HG03432 (cell line): ENCODE results near the gene TNIK.
"Not testable (repeated sequence)": the region's sequence is repeated elsewhere in the genome, so short reads cannot be mapped to it uniquely, and the experiment has no call there.

ENCODE experiments used
- ATAC-seq: cut with Tn5 transposase; IDR thresholded peaks from one replicate; pipeline ENCODE4 v1.9.1; 2021; ENCODE audit warnings: mild to moderate bottlenecking, moderate library complexity; ENCODE audit not compliant: unreplicated experiment

TNIK gene

DNA sequence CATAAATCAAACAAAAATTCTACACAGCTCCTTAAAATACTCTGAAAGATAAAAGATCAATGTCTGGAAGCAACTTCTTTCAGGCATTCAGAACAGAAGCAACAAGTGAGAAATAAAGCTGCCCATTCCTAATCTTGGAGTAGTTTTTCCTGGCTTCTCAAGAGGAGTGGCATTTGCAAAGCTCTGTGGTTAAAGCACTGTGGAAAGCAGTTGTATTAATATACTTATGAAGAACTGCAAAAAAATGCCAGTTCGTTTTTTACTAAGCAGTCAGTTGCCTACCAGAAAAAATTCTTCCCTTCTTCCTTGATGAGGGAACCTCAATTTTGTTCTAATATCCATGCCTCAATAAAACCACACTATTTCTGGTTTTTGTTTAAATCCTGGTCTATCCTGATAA is 197.8 kb downstream of the TNIK start:
- ATAC-seq, result no peak

DNA sequence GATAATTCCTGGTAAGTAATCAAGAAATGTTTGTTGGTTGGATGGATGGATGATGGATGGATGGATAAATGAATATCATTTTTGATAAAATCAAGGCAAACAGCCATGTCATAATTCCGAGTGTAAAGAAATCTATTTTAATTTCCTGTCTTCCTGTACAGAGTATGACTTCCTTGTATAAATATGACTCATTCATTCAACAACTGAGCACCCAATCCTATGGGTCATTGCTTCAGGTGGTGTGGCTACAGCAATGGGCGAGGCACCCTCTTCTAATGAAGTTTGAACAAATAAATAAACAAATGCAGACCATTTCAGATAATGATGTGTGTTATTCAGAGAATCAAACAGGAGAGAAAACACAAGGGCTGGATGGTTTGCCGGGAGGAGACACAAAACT is 198.7 kb downstream of the TNIK start:
- ATAC-seq, result no peak

DNA sequence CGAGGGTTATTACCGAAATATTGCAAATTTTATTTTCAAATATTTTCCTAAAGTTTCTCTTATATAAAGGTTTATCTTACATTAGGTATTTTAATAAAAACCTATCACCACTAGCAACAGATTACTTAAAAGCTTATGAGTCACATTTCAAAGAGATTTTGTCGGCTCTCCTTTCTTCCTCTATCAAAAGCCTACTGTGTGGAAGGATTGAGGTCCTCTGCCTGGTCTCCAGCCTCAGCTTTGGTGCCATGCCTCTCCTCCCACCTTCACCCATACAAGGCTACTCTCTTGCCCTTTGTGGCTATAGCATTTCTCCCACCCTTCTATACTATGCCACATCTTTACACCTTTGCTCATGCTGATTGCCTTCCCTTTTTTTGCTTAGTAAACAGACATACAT is 199.3 kb downstream of the TNIK start:
- ATAC-seq, result no peak

DNA sequence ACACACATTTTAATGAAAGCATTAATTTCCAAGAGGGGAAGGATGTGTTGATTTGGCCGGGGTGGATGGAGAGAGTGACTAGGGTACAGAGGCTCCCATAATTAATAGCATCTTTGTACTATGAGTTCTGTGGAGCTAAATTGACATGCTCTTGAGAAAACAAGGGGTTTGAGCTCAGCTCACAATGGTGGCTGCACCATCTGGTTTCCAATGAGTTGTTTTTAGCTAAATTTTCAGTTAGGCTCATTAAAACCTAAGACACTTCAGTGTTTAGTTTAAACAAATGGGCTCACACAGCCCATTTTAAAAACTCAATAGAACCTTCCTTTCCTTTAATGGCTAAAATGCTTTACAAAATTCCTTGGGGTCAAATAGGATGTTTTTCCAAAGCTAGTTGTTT is 199.7 kb downstream of the TNIK start:
- ATAC-seq, result no peak

DNA sequence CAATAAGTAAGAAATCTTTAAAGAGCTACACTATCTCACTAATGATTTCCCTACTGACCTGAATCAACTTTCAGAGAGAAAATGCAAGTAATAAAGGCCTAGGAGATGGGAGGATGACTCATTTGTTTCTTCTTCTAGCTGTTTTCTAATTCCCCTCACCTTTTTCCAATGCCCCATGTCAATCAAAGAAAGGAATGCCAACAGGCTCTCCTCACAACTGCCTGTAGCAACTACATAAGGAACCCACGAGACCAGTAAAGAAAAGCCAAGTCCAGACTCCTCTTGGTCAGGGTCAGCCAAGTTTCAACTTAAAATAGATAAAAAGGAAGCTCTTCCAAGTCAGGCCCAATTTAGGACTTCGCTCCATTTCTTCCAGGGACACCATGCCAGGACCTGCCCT is 201.9 kb downstream of the TNIK start:
- no peak for ATAC-seq

DNA sequence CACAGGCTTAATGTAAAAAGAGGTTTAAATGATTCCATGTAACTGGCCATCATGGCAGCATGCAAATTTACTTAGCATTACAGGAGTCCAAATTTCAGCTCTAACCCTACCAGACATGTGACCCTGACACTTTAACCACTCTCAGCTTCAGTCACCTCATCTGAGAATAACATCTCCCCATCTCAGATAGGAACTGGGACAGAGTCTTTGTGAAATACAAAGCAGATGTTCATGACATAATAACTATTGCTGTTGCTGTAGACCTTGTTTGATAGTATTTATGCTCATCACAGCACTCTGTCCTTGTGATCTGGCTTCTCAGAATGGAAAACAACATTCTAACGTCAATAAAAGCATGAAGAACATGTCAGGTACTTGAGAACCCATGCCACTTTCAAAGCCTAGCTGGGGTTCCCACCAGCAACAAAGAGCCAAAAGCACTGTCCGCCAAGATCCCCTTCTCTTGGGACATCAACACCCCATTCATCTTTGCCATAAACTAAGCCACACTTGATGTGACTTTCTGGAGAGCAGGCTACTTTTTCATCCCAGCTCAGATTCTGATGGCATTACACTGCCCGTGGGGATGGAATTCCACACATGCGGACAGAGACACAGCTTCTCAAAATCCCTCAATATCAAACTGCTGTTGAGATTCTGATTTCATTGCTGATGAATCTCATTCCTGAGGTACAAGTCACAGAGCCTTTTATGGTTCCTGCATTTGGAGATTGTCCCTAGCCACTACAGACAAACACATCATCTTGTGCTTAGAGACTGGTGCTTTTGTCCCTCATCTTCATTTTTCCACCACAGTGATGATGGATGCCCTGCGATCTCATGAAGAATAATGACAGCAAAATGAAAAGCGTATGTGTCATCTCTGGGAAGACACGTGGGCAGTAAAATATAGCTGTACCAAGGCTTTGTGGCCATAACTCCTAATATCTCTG is 202.7 kb downstream of the TNIK start:
- peak; percentile 61 for ATAC-seq

DNA sequence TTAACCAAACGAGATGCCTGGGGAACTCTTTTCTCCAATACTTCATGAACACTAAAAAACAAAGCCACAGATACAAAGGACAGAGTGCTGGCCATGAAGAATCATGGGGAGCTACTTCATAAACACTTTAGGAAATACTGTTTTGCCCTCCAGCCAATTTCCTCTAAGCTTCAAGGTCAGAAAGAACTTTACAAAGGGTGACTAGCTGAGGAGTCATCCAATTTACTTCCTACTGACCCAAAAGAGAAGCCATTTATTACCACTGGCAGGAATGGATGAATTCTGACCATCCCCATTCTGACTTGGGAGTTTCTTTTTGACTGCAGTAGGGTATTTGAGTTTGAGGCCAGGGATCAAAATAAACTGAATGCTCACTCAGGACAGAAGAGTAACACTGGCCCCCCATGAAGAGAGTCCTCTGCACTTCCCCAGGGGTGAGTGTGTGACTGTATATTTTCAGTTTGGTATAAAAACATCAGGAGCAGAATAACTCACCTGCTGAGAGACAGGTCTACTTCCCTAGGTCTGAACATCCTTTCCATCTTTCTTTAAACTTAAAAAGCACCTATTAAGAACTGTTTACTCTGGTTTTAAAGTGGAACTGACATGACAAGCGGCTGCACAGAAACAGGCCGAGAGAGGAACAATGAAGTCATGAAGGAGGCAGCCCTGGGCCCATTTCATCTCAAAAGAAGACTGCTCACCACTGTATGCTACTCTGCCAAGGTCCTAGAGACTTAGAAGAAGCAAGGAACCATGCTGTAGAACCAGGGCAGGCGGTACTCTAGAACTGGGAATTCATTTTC is 203.6 kb downstream of the TNIK start:
- ATAC-seq, result no peak

DNA sequence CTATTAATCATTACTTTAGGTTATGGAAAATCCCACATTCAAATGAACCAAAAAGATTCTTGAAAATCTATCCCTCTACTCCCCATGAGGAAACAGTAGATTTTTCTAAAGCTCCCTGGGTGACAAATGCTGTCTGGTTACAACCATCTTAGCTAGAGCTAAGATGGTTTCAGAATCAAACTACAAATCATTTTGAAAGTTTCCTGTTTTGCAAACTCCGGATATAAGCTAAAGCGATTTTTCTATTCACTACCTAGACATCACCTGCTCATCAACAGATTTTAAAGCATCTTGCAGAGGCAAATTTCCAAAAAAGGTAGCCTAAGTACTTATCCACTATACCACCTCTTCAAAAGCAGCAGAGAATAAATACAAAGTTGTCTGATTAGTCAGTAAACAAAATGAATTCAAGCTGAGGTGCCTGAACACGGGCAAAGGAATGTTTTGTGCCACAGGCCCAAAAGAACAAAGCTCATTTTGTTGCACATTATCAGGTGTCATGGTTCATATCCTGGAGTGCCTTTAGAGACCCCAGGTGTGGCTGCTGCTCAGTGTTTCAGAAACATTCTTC is 204.9 kb downstream of the TNIK start:
- peak; percentile 62 for ATAC-seq

DNA sequence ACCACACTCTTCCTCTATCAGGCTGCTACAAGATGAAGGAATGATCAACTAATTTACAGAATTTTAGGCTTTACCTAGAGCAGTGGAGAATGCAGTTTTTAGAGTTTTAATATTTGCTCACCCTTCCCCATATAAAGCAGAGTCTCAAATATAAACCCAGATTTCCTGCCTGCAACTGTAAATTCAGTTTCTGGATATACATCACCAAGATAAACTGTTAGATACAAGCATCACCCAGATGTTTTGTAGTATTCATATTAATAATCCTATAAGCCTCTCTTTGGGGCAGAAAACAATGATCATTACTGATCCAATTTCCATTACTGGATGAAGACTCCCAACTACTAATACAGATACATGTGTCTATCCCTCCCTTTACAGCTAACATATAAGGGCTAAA is 205.9 kb downstream of the TNIK start:
- no peak for ATAC-seq

DNA sequence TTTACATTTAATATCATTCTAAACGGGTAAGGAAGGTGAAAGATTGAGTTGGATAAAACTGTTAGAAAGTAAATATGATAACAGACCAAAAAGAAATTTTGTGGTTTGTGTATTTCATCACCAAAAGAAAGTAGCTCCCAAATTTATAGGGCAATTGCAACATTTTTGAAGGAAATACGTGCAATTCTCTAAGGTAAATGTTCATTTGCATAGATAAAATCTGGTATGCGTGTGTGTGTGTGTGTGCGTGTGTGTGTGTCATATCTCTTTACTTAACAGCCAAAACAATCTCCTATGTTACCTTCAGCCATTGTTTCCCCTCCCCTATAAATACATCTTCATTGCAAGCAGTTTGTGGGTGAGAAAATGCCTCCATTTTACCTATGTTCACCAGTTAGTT is 208.4 kb downstream of the TNIK start:
- no peak for ATAC-seq

DNA sequence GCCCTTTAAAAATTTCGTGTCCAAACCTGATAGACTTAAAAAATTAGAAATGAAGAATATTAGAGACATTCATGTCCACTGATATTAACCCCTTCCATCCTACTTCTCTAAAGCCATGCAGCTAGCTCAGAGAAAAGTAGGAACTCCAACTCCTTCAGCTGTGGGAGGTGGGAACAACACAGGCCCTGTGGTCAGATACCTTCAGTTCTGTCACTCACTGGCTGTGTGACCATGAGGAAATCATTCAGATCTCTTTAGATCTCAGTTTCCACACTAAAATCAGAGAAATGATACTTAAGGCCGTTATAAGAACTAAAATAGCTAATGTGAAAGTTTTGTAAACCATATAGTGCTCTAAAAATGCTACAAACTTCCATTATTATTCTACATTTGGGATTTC is 209.8 kb downstream of the TNIK start:
- no peak for ATAC-seq

DNA sequence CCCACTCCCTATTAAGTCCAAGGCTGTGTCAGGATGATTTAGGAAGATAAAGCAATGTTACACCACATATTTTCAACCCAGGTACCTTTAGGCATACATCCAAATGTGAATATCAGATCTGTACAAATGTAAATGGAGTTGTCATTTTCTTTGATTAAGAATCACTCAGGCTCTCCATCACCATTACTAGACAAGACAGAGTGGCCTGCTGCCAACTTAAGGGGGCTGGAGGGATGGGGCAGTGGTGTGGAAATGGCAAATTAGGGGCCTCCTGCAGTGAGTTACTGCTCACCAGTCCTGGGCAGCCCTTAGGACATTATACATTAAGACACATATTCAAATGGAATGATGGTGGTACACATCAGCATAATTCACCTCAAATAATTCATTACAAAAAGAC is 211.0 kb downstream of the TNIK start:
- ATAC-seq, result peak; percentile 12

DNA sequence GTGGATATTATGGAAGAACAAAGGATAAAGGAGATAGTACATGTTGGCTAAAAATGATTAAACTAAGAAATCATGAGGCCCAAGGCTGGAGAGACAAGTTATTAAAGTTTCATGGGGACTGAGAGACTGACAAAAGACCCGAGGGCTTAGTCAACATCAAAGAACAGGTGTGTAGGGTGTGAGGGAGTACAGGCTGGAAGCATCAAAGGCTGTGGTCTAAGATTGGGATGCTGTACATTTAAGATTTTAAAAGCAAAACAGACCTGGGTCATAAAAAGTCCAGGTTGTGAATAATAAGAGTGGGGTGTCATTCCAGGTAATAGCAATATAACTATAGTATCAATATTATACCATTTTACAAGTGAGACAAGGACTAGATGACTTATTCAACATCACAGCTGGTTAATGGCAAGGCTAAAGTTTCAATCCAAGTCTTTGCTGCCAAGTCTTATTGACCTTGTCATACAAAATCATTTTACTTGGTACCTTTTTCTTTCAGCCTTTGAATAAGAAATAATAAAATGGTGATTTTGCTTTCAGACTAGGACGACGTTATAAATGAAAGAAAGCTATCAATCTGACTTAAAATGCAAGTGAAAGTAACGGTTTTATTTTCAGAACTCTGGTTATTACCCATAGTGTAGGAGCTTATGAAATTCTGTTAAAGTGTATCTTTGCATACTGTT is 211.6 kb downstream of the TNIK start:
- ATAC-seq, result peak; percentile 89

DNA sequence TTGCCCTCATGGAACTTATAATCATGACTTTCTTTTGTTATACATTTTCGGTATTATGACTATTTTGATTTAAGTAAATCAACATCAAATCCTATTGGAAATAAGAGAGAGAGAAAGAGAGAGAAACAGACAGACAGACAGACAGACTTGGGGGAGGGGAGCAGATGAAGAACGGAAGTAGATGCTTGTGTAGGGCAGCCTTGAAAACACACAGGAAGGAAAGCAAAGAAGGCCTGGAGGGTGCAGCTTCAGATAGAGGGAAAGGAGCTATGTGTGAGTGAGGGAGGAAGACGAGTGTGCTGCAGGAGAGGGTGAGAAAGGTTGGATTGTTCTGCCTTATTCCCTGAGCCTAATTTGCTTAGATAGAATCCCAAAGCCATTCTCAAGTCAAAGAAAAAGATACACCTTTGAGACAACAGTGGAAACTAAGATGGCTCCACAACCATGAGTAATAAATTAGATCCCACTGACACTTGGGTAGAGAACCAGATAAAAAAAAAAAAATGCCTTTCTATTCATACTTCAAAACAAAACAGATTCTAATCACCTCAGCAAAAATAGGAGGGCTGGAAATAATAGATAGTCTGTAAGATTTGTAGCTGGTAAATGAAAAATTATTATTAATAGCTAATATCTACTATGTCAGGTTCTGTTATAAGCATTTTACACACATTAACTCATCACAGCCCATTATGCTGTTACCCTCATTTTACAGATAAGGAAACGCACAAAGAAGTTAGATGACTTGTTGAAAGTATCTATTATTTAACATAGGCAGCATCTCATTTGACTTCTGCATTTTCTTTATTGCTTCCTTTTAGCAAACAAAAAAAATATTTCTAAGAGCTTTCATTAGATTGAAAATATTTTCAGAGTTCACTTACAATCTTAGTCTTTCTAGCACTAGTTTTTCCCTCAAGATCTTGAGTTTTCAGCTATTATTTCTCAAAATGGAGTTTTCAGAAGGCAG is 214.1 kb downstream of the TNIK start:
- ATAC-seq, result no peak

DNA sequence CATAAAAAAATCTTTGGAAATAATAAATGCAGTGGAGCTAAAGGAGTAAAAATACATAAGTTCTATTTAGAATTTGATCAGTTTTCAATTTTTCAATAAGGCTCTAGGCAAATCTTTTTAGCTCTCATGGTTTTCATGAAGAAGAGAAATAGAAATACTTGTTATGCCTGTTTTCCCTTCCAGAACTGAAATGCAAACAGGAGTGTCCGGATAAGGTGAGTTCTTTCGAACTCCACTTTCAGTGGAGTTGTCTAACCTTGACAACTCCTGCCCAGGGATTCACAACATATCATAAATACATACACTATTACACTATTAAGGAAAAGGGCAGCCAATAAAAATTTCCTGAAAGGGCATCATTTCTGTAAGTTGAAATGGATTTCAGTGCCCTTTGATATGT is 217.3 kb downstream of the TNIK start:
- no peak for ATAC-seq

DNA sequence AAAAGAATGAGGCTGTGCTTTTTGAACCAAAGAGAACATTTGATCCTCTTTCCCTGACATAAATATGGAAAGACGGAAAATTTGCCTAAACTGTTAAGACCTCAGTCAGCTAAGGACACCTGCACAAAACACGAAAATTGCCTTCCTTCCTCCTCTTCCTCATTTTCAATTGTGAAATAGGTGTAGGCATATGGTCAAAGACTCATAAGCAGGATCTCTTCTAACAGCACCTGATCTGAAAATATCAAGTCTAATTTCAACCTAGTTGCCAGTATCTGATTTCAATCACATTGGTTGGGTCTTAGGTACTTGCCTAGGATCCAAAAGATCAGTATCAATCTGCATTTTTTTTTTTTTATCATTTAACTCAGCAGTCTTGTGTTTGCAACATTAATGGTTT is 218.0 kb downstream of the TNIK start:
- ATAC-seq, result no peak

DNA sequence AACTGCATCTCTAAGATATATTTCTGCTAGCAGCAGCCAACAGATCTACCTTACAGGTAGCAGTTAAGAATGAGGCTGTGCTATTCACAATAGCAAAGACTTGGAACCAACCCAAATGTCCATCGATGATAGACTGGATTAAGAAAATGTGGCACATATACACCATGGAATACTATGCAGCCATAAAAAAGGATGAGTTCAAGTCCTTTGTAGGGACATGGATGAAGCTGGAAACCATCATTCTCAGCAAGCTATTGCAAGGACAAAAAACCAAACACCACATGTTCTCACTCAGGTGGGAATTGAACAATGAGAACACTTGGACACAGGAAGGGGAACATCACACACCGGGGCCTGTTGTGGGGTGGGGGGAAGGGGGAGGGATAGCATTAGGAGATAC is 218.6 kb downstream of the TNIK start:
- ATAC-seq, result not testable (repeated sequence)

DNA sequence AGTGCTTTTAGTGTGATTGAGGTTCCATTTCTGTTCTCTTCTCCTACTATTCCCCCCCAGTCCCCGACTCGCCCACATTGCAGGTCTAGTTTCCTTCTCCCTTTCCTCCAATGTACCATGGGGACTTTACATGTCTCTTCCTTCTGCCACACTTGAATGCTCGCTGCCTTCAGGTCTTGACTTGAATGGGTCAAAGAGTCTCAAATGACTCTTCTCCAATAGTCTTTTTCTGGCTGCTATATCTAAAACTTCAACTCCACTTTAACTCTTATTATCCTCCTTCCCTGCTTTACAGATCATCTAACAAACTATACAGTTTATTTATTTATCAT is 219.7 kb downstream of the TNIK start:
- ATAC-seq, result no peak

DNA sequence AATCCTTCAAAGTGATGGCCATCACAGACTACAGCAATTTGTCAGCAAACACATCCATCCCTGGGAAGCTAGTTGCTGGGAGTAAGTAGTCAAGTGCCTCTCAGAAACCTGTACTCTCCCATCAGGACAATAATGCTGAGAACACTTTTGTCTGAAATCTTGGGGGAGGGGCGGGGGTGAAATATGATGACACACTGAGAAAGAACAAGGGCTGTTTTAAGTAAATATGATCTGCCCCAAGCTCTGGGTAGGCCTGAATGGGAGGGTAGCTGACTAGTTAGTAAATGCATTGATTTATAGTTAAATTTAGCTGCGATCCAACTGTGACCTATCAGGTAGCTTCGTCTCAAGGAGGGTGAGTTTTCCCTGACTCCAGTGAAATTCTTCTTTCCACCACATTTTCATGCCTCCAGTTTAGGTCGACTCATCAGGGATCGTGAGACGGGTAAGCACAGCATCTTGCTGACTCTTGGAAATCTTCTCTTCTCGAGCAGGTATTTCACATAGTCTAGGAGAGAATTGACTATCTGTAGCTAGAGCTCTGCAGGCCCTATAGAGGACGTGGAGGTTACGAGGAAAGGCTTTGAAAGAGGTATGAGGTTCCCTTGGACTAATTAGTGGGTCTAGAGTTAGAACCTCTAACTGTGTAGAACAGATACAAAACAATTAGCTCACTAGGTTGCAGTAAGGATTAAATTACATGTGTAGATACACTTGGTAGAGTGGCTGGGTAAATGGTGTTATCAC is 220.3 kb downstream of the TNIK start:
- no peak for ATAC-seq
